Measurements from ENCODE around the gene TENM4. TPM values are rescaled to one million over a fixed set of nuclear protein-coding genes. Genes with fewer than 3 reads are reported as not detected.

Gene TENM4
- total and polyA plus RNA-seq, 10 of the 15 experiments (the other 5 are each of a cell fraction or from before 2014, with no cell fraction given): 0.03 to 0.12 (median 0.06) TPM; not detected in 7

- Histone ChIP-seq H3K4me1 (ENCODE audit: control insufficient read depth, insufficient read depth, low read length) (no peaks in the 10 kb centered on the region), H2AFZ (ENCODE audit: control insufficient read depth, low read depth, low read length) (no peak overlapping the region), H3K9ac (ENCODE audit: control insufficient read depth, insufficient read depth, low read length) (no peak overlapping the region), H3K4me3 (no peak overlapping the region), H3K36me3 (ENCODE audit: control insufficient read depth in 2 of 2, insufficient read depth in 2 of 2, low read length in 1 of 2) (no peaks in the 10 kb centered on the region), H3K79me2 (ENCODE audit: control insufficient read depth, insufficient read depth, low read length) (no peaks in the 10 kb centered on the region), H4K20me1 (ENCODE audit: control insufficient read depth, insufficient read depth) (no peaks in the 10 kb centered on the region), H3K27me3 (replicated peaks in 1 of 2; ENCODE audit: control insufficient read depth in 2 of 2, insufficient read depth in 2 of 2, low read length in 1 of 2) (no peaks in the 10 kb centered on the region; a peak in 1 of 4 replicates), H3K9me3 (replicated peaks; ENCODE audit: control insufficient read depth, insufficient read depth, low read length) (no peaks in the 10 kb centered on the region; the same call in 2 of the 3 replicates), H3K4me2 (ENCODE audit: control insufficient read depth, insufficient read depth) (no peak overlapping the region), H3K27ac (ENCODE audit: control insufficient read depth, insufficient read depth) (no peak overlapping the region)
- POLR2A ChIA-PET: interaction anchor here (0.7 kb wide), 1 partner anchor 18 kb away, joined by 3 read pairs; no protein-coding TSS in a partner anchor
- in situ Hi-C loops (cut with MboI) (no loop called here), intact Hi-C loops (cut with micrococcal nuclease; ENCODE audit: unreplicated experiment) (no loop called here)
- ATAC-seq (peak; percentile 48), DNase-seq (ENCODE audit: low read depth, low spot score) (no peak), FAIRE-seq (no peak)
- CTCF ChIA-PET: interaction anchor here (0.9 to 3.8 kb wide), 4 partner anchors 10 to 18 kb away, joined by 3 to 18 read pairs (median 6); no protein-coding TSS in a partner anchor
- SMC1A ChIA-PET (ENCODE audit: uncharacterized antibody, unreplicated experiment): interaction anchor here (0.9 to 1.4 kb wide), 4 partner anchors 9 to 46 kb away, joined by 3 to 7 read pairs (median 4); no protein-coding TSS in a partner anchor
- BruUV-seq (replicated peaks): no TSS peak
- 20% methylated on average over 7 of the region's 7 CpGs for WGBS (ENCODE audit: insufficient coverage, insufficient replicate concordance, low lambda C conversion rate, missing lambda C conversion rate)
- RAD21 ChIA-PET (ENCODE audit: unreplicated experiment): no interaction called here
- TF ChIP-seq IKZF1 (conservative IDR thresholded peaks at IDR 0.05) (peak; percentile 64; the same call in 1 of the 2 replicates), JUNB (IDR thresholded peaks at IDR 0.05) (no peak), RB1 (IDR thresholded peaks at IDR 0.05; ENCODE audit: borderline replicate concordance) (no peak), NR2F1 (conservative IDR thresholded peaks at IDR 0.05) (peak; percentile 34; the same call in 1 of the 2 replicates), IKZF2 (IDR thresholded peaks at IDR 0.05) (peak in 1 of 2 experiments; percentile 40; a peak in 1 of 4 replicates), RELB (IDR thresholded peaks at IDR 0.05; ENCODE audit: low read depth) (0 out of 2 replicates have a peak, but pooled peaks have one; percentile 18), CTCF (IDR thresholded peaks at IDR 0.05 in 2 of 3, conservative IDR thresholded peaks at IDR 0.05 in 1 of 3; ENCODE audit: control insufficient read depth in 2 of 3, extremely low read depth in 1 of 3, insufficient read depth in 1 of 3, low read depth in 3 of 3, low read length in 3 of 3) (no peak), EED (IDR thresholded peaks at IDR 0.05; ENCODE audit: low read depth) (no peak), SP1 (IDR thresholded peaks at IDR 0.05; ENCODE audit: low read depth, low read length) (no peak)
Measured at GRCh38 chr11:79081471-79082031, 359.3 kb downstream of the TENM4 start.
